GM12875 (cell line): ENCODE measurements around the gene TMEM30B.
A peak's percentile ranks its signal among the peaks of the same experiment; 100 is the strongest.
"Not testable (repeated sequence)": the region's sequence is repeated elsewhere in the genome, so short reads cannot be mapped to it uniquely, and the experiment has no call there.

Source experiments
- H3K4me3 ChIP-seq: one replicate; pipeline ENCODE4 v1.5.1; 2011; ENCODE audit warnings: low read depth, low read length, control low read depth
- TF ChIP-seq, protein P1 (sequence below): IDR thresholded peaks from 2 replicates; pipeline ENCODE4 v1.5.1; 2011; ENCODE audit warnings: low read depth, mild to moderate bottlenecking, control low read depth, inconsistent platforms, low read length, moderate library complexity, borderline replicate concordance; ENCODE audit not compliant: insufficient read depth

TMEM30B gene

DNA sequence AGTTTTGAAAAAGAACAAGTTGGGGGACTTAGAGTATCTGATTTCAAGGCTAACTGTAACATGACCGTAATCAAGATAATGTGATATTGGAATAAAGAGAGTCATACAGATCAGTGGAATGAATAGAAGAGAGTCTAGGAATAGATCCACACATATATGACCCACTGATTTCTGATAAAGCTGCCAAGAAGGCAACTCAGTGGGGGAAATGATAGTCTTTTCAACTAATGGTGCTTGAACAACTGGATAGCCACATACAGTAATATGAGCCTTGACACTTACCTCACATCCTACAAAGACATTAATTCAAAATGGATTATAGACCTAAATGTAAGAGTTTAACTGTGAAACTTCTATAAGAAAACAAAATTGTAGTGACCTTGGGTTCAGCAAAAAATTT, 44.0 kb upstream of the TMEM30B start:
- TF ChIP-seq, protein P1, sequence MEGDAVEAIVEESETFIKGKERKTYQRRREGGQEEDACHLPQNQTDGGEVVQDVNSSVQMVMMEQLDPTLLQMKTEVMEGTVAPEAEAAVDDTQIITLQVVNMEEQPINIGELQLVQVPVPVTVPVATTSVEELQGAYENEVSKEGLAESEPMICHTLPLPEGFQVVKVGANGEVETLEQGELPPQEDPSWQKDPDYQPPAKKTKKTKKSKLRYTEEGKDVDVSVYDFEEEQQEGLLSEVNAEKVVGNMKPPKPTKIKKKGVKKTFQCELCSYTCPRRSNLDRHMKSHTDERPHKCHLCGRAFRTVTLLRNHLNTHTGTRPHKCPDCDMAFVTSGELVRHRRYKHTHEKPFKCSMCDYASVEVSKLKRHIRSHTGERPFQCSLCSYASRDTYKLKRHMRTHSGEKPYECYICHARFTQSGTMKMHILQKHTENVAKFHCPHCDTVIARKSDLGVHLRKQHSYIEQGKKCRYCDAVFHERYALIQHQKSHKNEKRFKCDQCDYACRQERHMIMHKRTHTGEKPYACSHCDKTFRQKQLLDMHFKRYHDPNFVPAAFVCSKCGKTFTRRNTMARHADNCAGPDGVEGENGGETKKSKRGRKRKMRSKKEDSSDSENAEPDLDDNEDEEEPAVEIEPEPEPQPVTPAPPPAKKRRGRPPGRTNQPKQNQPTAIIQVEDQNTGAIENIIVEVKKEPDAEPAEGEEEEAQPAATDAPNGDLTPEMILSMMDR = no peak
- no peak overlapping the region for H3K4me3 ChIP-seq

DNA sequence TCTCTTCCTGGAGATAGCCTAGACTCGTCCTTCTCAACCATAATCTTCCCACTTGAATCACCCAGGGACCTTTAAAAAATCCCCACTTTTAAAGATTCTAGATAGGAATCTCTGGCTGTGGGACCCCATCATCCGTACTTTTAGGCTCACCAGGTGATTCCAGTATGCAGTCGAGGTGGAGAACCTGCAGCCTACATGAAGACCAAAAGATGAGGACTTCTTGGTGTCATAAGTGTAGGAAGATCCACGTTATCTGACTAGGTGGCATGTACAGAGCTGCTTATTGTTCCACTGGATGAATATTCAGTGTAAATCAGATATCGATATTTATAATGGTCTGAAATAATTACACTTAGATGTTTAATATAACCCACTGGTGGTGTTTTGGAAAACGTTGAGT, 42.8 kb upstream of the TMEM30B start:
- no peak overlapping the region for H3K4me3 ChIP-seq

DNA sequence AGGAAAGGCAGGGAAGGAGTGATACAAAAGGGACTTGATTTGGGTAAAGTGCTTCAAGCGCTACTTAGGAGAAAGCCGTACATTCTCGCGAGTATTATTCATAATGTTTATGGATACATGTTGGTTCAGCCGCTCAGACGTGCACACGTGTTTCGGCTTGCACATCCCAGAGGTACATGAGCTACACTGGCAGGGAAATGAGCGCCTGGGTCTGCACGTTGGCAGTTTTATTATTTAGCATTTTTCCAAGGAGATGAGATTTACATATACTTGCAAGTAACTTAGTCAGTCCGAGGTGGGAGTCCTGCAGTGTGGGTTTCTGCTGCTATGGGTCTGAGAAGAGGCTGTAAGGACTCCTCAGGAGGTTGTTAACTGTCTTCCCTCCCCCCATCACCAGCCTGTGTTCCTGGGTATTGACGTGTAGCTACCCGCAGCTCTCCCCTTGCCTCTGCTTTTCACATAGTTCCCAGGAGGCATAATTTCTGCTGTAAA, 41.7 kb upstream of the TMEM30B start:
- TF ChIP-seq, protein P1 = no peak
- peak overlapping the region; percentile 87 for H3K4me3 ChIP-seq

More for the DNA sequence above, 42.8 kb upstream of the TMEM30B start:
- TF ChIP-seq, protein P1 = no peak

DNA sequence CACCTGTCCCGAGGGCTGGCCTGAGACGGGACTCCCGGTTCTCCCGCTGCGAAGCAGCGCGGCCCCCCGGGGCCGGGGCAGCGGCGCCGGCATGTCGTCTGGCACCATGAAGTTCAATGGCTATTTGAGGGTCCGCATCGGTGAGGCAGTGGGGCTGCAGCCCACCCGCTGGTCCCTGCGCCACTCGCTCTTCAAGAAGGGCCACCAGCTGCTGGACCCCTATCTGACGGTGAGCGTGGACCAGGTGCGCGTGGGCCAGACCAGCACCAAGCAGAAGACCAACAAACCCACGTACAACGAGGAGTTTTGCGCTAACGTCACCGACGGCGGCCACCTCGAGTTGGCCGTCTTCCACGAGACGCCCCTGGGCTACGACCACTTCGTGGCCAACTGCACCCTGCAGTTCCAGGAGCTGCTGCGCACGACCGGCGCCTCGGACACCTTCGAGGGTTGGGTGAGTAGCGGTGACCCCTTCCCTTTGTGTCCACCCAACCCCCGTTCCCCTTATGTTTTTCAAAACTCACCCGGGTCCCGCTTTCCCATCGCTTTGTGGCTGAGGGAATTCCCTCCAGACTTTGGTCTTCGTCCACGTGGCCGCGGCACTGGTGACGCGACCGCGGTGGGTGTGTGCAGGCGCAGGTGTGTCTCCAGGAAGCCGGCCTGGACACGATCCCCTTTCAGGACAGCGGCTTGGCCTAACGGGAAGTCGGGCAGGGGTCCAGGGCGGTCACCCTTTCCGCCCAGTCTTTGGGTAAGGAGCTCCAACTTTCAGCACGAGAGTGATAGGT, 41.1 kb upstream of the TMEM30B start:
- H3K4me3 ChIP-seq = peak overlapping the region; percentile 87
- TF ChIP-seq, protein P1 = no peak

DNA sequence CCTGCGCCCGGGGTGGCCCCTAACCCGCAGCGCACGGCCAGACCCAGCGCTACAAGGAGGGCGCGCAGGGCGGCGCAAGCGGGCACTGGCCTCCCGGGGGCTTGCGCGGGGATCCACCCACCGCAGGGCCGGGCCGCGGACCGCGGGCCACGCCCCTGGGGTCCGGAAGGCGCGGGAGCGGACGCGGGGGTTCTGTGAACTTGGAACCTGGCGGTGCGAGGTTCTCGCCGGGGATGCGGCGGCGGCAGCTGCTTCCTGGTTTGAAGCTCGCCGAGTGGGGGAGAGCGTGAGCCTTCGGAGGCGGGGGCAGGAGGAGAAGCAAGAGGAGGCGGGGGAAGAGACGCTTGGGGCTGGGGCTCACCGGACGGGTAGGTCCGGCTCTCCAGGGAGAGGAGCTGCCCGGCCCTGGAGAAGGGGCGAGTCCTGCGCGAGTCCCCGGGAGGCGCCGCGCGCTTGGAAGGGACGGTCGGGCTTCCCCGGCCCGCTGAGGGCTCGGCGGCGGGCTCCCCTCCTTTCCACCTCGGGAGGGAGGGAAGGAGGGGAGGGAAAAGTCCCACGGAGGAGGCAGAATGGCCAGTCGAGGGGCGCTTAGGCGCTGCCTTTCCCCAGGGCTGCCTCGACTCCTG, 40.4 kb upstream of the TMEM30B start, which contains the start of gene PRKCH:
Gene PRKCH (plus strand): TSS at position 195 of the 626 bp plus-strand sequence. CDS start 523 bp downstream, outside the sequence.
- peak within 1 kb of the TSS; percentile 87 for H3K4me3 ChIP-seq
- TF ChIP-seq, protein P1 = no peak

DNA sequence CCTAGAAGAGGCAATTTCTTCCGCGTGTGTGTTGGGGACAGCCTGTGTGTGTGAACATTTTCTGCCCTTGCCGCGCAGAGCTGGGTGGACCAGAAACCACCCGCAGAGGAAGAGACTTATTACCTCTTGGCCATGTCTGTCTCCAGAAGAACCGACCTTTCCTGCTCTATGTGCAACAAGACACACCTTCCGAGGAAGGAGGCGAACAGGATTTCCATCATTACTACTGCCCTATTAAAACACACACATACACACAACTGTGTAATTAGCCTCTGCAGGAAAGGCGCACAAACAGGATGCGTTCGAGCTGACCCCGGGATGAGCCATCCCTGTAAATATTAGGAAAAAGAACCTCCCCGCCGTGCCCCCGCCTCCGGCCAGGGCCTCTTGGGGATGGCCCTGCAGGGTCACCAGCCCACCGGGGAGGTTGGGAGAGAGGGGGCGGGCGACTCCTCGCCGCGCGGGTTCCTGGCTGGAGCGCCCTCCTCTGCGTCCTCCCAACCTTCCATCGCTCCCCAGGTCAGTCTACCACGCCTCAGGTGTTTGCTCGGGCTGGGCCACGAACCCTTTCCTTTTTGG, 39.8 kb upstream of the TMEM30B start:
- H3K4me3 ChIP-seq = peak overlapping the region; percentile 87
- TF ChIP-seq, protein P1 = no peak

DNA sequence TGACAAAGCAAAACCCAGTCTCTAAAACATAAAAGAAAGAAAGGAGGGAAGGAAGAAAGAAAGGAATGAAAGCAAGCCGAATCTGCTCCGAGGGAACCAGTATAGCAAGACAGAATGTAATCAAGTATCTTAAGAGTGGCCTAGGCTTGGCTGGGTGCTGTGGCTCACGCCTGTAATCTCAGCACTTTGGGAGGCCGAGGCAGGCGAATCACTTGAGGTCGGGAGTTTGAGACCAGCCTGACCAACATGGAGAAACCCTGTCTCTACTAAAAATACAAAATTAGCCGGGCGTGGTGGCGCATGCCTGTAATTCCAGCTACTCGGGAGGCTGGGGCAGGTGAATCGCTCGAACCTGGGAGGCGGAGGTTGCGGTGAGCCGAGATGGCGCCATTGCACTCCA, 39.0 kb upstream of the TMEM30B start:
- not testable (repeated sequence) for H3K4me3 ChIP-seq
